IgD-negative memory B cell (primary cell): Measurements from ENCODE around the gene NHLRC3. TPM values are rescaled to one million over a fixed set of nuclear protein-coding genes. Genes with fewer than 3 reads are reported as not detected.

Experiments
- H3K27ac Mint-ChIP-seq, 3 donors: one replicate each; pipeline ENCODE4 v1.8.0; 2020 to 2022; ENCODE audit warnings: mild to moderate bottlenecking in 3 of 3, mixed read lengths in 3 of 3, moderate library complexity in 1 of 3
- H3K27me3 Mint-ChIP-seq: one replicate; pipeline ENCODE4 v1.8.0; 2021; ENCODE audit warnings: mixed read lengths
- H3K36me3 Mint-ChIP-seq: one replicate; pipeline ENCODE4 v1.8.0; 2020; ENCODE audit warnings: mild to moderate bottlenecking, mixed read lengths
- H3K4me1 Mint-ChIP-seq, 3 donors: one replicate each; pipeline ENCODE4 v1.8.0; 2020 to 2022; ENCODE audit warnings: mixed read lengths in 3 of 3, mild to moderate bottlenecking in 1 of 3
- H3K4me3 Mint-ChIP-seq, 4 donors: one replicate each; pipeline ENCODE4 v1.8.0; 2020 to 2022; ENCODE audit warnings: mild to moderate bottlenecking in 4 of 4, mixed read lengths in 4 of 4, moderate library complexity in 3 of 4
- H3K9me3 Mint-ChIP-seq, 3 donors: one replicate each; pipeline ENCODE4 v1.8.0; 2020 to 2021; ENCODE audit warnings: mixed read lengths in 3 of 3, mild to moderate bottlenecking in 1 of 3
- polyA plus RNA-seq: library from polyadenylated mRNA; unstranded; fragments of 300-500 nt; fragmentation: Illumina TruSeq; gene quantifications from one replicate; pipeline ENCODE4 v1.2.3, GENCODE V29; 2021

The NHLRC3 gene
- polyA plus RNA-seq, 1 donor from 2014 or later: 4.8 TPM

- no peaks in the 10 kb centered on the region for H3K27me3 Mint-ChIP-seq
- H3K4me1 Mint-ChIP-seq: peaks cover 34 to 54% (median 36%) of the 10 kb centered on the region in 3 donors
- no peaks in the 10 kb centered on the region for H3K36me3 Mint-ChIP-seq
- no peaks in the 10 kb centered on the region for H3K9me3 Mint-ChIP-seq
- peak overlapping the region in 1 of 3 donors; percentile 48 for H3K27ac Mint-ChIP-seq
- H3K4me3 Mint-ChIP-seq: peak overlapping the region in 3 of 4 donors; percentile 5 to 72 (median 58)
Measured at GRCh38 chr13:39034085-39034484, 4.2 kb upstream of the NHLRC3 start.

- H3K9me3 Mint-ChIP-seq: no peaks in the 10 kb centered on the region
- H3K4me3 Mint-ChIP-seq: peak overlapping the region; percentile 72 to 99 (median 96)
- peaks cover 38 to 59% (median 39%) of the 10 kb centered on the region in 3 donors for H3K4me1 Mint-ChIP-seq
- no peak overlapping the region for H3K27ac Mint-ChIP-seq
- H3K36me3 Mint-ChIP-seq: no peaks in the 10 kb centered on the region
- no peaks in the 10 kb centered on the region for H3K27me3 Mint-ChIP-seq
Measured at GRCh38 chr13:39035204-39035603, 3.1 kb upstream of the NHLRC3 start.

DNA sequence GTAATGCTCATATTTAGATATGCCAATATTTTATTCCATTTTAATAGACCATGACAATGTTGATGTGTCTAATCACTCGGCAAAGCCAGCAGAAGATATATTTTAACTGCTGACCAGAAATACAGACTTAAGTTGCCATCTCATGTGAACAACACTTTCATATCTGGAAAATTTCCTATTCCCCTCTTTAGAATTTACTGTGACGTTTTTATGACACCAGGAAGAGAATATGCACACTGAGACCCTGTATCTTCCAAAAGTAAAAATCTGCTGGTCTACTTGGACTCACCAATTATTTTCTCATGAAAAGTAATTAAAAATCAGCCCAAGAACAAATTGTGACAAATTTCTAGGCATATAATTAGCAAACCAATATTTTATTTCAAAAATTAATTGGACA is 2.5 kb upstream of the NHLRC3 start:
- H3K27ac Mint-ChIP-seq: peak overlapping the region; percentile 19 to 92 (median 50)
- no peaks in the 10 kb centered on the region for H3K27me3 Mint-ChIP-seq

GRCh38 chr13:39036212-39036611 is 2.0 kb upstream of the NHLRC3 start:
- H3K27ac Mint-ChIP-seq: peak overlapping the region in 2 of 3 donors; percentile 50 to 92
- no peaks in the 10 kb centered on the region for H3K9me3 Mint-ChIP-seq
- peak overlapping the region; percentile 95 to 99 (median 97) for H3K4me3 Mint-ChIP-seq
- H3K4me1 Mint-ChIP-seq: peaks cover 39 to 64% (median 45%) of the 10 kb centered on the region in 3 donors
- no peaks in the 10 kb centered on the region for H3K27me3 Mint-ChIP-seq
- no peaks in the 10 kb centered on the region for H3K36me3 Mint-ChIP-seq

More for the DNA sequence above, 2.5 kb upstream of the NHLRC3 start:
- Mint-ChIP-seq H3K36me3 (no peaks in the 10 kb centered on the region), H3K4me3 (peak overlapping the region; percentile 95 to 99 (median 97)), H3K9me3 (no peaks in the 10 kb centered on the region), H3K4me1 (peaks cover 39 to 61% (median 44%) of the 10 kb centered on the region in 3 donors)

DNA sequence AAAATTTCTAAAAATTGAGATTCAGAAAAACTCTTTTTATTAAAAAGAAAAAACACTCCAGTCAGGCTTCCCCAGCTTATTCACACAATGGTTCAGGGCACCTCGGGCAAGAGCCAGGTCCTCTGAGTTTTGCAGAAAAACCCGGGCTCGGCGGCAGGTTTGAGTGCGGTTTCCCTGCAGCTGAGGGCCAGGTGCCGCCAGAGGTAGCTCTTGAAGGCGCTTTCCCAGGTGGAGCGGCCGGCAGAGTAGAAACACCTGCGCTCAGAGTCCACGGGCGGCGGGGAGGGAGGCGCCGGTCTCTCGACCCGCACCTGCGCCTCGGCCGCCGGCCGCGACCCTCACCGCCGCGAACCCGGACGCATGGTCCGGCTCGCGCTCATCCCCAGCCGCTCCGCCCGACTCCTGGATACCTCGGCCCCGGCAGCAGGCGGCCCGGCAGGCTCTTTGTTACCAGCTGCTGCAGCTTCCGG is 811 bp upstream of the NHLRC3 start:
- Mint-ChIP-seq H3K4me3 (peak overlapping the region; percentile 95 to 99 (median 98)), H3K36me3 (peaks cover 2% of the 10 kb centered on the region), H3K27me3 (no peaks in the 10 kb centered on the region), H3K27ac (peak overlapping the region; percentile 92 to 99 (median 99)), H3K9me3 (no peaks in the 10 kb centered on the region), H3K4me1 (peaks cover 40 to 64% (median 42%) of the 10 kb centered on the region in 3 donors)

- H3K36me3 Mint-ChIP-seq: peaks cover 5% of the 10 kb centered on the region
- H3K27ac Mint-ChIP-seq: peak overlapping the region; percentile 92 to 99 (median 99)
- H3K9me3 Mint-ChIP-seq: no peaks in the 10 kb centered on the region
- peaks cover 42 to 57% (median 43%) of the 10 kb centered on the region in 3 donors for H3K4me1 Mint-ChIP-seq
- H3K27me3 Mint-ChIP-seq: no peaks in the 10 kb centered on the region
- peak overlapping the region; percentile 95 to 99 (median 98) for H3K4me3 Mint-ChIP-seq
Measured at GRCh38 chr13:39038569-39039030, 344 bp downstream of the NHLRC3 start.

- Mint-ChIP-seq H3K4me3 (peak overlapping the region; percentile 95 to 99 (median 98)), H3K27ac (peak overlapping the region; percentile 92 to 99 (median 99)), H3K9me3 (no peaks in the 10 kb centered on the region), H3K27me3 (no peaks in the 10 kb centered on the region), H3K4me1 (peaks cover 39 to 52% (median 42%) of the 10 kb centered on the region in 3 donors), H3K36me3 (peaks cover 5% of the 10 kb centered on the region)
Measured at GRCh38 chr13:39039041-39039440, 785 bp downstream of the NHLRC3 start.

- Mint-ChIP-seq H3K9me3 (no peaks in the 10 kb centered on the region), H3K36me3 (peaks cover 5% of the 10 kb centered on the region), H3K4me3 (peak overlapping the region in 1 of 4 donors; percentile 76), H3K4me1 (peaks cover 31 to 43% (median 33%) of the 10 kb centered on the region in 3 donors), H3K27ac (no peak overlapping the region), H3K27me3 (no peaks in the 10 kb centered on the region)
Measured at GRCh38 chr13:39040206-39040605, 1.9 kb downstream of the NHLRC3 start.

- Mint-ChIP-seq H3K36me3 (peaks cover 10% of the 10 kb centered on the region), H3K27ac (peak overlapping the region in 1 of 3 donors; percentile 60), H3K27me3 (no peaks in the 10 kb centered on the region), H3K9me3 (no peaks in the 10 kb centered on the region), H3K4me3 (no peak overlapping the region), H3K4me1 (peaks cover 3 to 10% (median 10%) of the 10 kb centered on the region in 3 donors)
Measured at GRCh38 chr13:39044536-39044935, 6.3 kb downstream of the NHLRC3 start.

DNA sequence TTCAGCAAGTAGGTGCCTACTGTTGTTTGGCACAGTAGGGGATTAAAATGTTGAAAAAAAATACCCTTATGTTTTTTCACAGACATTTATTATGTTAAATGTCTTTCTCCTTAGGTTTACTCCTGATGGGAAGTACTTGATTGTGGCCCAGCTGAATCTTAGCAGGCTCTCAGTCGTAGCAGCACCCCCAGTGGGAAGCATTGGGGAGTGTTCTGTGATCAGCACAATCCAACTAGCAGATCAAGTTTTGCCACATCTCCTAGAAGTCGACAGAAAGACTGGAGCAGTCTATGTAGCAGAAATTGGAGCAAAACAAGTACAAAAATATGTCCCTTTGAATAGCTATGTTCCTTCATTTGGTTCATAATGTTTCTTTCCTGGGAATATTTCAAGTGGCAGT is 9.3 kb downstream of the NHLRC3 start:
- Mint-ChIP-seq H3K9me3 (no peaks in the 10 kb centered on the region), H3K27me3 (no peaks in the 10 kb centered on the region), H3K4me3 (no peak overlapping the region), H3K4me1 (peaks cover 2 to 12% (median 3%) of the 10 kb centered on the region in 3 donors), H3K27ac (no peak overlapping the region), H3K36me3 (peaks cover 7% of the 10 kb centered on the region)

DNA sequence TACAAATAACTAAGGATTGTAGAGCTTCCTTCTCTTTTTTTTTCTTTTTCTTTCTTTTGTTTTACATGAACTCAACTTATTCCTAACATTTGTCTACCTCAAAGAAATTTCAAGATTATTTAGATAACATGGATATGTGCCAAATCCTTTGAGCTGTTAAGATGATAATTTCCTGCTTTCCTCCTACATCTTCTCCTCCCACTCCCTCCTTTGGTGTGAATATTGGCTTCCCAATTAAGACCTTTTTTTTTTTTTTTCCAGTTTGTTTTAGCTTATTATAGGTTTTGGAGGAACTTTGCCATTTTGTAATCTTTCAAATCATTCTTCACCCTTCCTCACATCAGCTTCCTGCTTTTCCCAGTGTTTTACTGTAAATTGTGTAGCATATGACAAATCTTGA is 10.6 kb downstream of the NHLRC3 start:
- H3K27ac Mint-ChIP-seq: peak overlapping the region in 1 of 3 donors; percentile 68

GRCh38 chr13:39049274-39049673 is 11.0 kb downstream of the NHLRC3 start:
- no peaks in the 10 kb centered on the region for H3K9me3 Mint-ChIP-seq
- no peak overlapping the region for H3K4me3 Mint-ChIP-seq
- H3K27me3 Mint-ChIP-seq: no peaks in the 10 kb centered on the region
- H3K36me3 Mint-ChIP-seq: peaks cover 5% of the 10 kb centered on the region
- peak overlapping the region in 1 of 3 donors; percentile 68 for H3K27ac Mint-ChIP-seq
- peaks cover 2 to 18% (median 5%) of the 10 kb centered on the region in 3 donors for H3K4me1 Mint-ChIP-seq

More for the DNA sequence above, 10.6 kb downstream of the NHLRC3 start:
- Mint-ChIP-seq H3K36me3 (peaks cover 5% of the 10 kb centered on the region), H3K4me1 (peaks cover 2 to 14% (median 2%) of the 10 kb centered on the region in 3 donors), H3K9me3 (no peaks in the 10 kb centered on the region), H3K27me3 (no peaks in the 10 kb centered on the region), H3K4me3 (no peak overlapping the region)

DNA sequence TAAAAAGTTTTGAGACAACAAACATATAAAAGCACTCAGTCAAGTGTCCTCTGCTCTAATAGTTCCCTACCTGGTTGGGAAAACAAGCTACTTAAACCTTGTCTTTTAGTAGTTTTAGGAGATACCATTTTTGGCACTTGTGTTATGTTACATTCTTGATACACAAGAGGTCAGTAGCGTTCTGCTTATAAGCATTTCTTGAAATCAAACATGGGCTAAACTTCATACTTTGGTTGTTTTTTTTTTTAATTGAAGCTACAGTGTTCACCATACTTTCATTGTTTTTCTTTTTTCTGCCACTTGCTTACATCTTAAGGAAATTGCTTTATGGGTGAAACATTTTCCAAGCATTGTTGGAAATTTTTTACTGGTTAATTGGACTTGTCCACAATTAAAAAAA is 12.9 kb downstream of the NHLRC3 start:
- Mint-ChIP-seq H3K4me3 (no peak overlapping the region), H3K4me1 (peaks cover 2 to 21% (median 7%) of the 10 kb centered on the region in 3 donors), H3K36me3 (peaks cover 9% of the 10 kb centered on the region), H3K9me3 (peaks cover 0 to 3% (median 0%) of the 10 kb centered on the region in 3 donors), H3K27me3 (no peaks in the 10 kb centered on the region), H3K27ac (no peak overlapping the region)

DNA sequence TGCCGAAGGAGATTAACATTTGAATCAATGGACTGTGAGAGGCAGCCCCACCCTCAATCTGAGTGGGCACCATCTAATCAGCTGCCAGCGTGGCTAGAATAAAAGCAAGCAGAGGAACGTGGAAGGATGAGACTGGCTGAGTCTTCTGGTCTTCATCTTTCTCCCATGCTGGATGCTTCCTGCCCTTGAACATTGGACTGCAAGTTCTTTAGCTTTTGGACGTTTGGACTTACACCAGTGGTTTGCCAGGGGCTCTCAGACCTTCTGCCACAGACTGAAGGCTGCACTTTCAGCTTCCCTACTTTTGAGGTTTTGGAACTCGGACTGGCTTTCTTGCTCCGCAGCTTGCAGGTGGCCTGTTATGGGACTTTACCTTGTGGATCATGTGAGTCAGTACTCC is 14.7 kb downstream of the NHLRC3 start:
- Mint-ChIP-seq H3K4me1 (peaks cover 5 to 20% (median 12%) of the 10 kb centered on the region in 3 donors), H3K27me3 (no peaks in the 10 kb centered on the region), H3K36me3 (peaks cover 11% of the 10 kb centered on the region), H3K4me3 (no peak overlapping the region), H3K27ac (no peak overlapping the region), H3K9me3 (peaks cover 0 to 4% (median 1%) of the 10 kb centered on the region in 3 donors)

DNA sequence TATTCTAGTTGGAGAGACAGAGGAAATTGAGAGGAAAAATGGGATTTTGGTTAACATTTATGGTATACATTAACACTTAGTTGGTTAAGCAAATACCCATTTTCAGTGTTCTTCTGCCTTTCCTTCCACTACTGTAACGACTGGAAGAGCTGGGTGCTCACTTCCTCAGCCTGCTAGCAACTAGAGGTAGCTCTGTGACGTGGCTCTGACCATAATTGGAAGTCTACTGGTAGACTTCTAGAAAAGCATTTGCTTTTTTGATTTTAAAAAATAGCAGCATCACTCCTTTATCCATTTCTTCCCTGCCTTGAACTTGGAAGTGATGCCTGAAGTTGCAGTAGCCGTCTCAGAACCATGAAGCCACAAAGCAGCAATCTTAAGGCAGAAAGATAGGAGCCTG is 15.9 kb downstream of the NHLRC3 start:
- H3K27me3 Mint-ChIP-seq: no peaks in the 10 kb centered on the region
- H3K36me3 Mint-ChIP-seq: peaks cover 6% of the 10 kb centered on the region
- peaks cover 10 to 19% (median 17%) of the 10 kb centered on the region in 3 donors for H3K4me1 Mint-ChIP-seq
- no peak overlapping the region for H3K27ac Mint-ChIP-seq
- H3K4me3 Mint-ChIP-seq: no peak overlapping the region
- H3K9me3 Mint-ChIP-seq: peaks cover 0 to 4% (median 3%) of the 10 kb centered on the region in 3 donors

- Mint-ChIP-seq H3K9me3 (peaks cover 0 to 4% (median 3%) of the 10 kb centered on the region in 3 donors), H3K4me3 (no peak overlapping the region), H3K36me3 (peaks cover 8% of the 10 kb centered on the region), H3K27ac (no peak overlapping the region), H3K4me1 (peaks cover 15 to 36% (median 26%) of the 10 kb centered on the region in 3 donors), H3K27me3 (no peaks in the 10 kb centered on the region)
Measured at GRCh38 chr13:39056018-39056417, 17.8 kb downstream of the NHLRC3 start.
